Measurements from ENCODE around the gene CNGA4. TPM values are rescaled to one million over a fixed set of nuclear protein-coding genes. Genes with fewer than 3 reads are reported as not detected.
A peak's percentile ranks its signal among the peaks of the same experiment; 100 is the strongest.

The CNGA4 gene
- total RNA-seq, 4 donors from 2014 or later, result 0.26 to 0.90 (median 0.30) TPM; not detected in 1

DNA sequence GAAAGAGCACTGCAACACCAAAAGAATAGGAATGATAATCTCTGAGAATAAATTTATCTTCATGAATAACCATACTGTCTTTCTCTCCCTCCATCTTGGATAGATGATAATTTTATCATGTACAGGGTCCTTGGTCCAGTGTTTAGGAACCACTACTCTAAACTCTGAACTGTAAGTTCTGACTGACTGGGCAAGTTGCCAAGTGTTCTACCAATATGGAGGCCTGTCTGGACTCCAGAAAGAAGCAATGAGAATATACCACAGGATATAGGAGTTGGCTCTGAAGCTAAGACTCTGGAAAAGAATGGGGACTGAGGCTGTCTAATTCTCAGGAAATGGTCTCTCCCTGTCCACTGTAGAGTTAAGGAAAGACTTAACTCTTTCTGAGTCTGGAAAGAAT, 6.0 kb upstream of the CNGA4 start:
- Histone ChIP-seq H3K27me3 (no peaks in the 10 kb centered on the region), H3K4me1 (peaks cover 0 to 3% of the 10 kb centered on the region in 2 donors), H3K36me3 (no peaks in the 10 kb centered on the region), H3K27ac (no peak overlapping the region), H3K9me3 (no peaks in the 10 kb centered on the region), H3K4me3 (no peak overlapping the region)
- intact Hi-C loops (cut with DNase I; ENCODE audit: low total_unique reads), result no loop called here
- no peak for DNase-seq
- no peak for TF ChIP-seq POLR2A (IDR thresholded peaks at IDR 0.05)
- TF ChIP-seq, protein P1, sequence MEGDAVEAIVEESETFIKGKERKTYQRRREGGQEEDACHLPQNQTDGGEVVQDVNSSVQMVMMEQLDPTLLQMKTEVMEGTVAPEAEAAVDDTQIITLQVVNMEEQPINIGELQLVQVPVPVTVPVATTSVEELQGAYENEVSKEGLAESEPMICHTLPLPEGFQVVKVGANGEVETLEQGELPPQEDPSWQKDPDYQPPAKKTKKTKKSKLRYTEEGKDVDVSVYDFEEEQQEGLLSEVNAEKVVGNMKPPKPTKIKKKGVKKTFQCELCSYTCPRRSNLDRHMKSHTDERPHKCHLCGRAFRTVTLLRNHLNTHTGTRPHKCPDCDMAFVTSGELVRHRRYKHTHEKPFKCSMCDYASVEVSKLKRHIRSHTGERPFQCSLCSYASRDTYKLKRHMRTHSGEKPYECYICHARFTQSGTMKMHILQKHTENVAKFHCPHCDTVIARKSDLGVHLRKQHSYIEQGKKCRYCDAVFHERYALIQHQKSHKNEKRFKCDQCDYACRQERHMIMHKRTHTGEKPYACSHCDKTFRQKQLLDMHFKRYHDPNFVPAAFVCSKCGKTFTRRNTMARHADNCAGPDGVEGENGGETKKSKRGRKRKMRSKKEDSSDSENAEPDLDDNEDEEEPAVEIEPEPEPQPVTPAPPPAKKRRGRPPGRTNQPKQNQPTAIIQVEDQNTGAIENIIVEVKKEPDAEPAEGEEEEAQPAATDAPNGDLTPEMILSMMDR (IDR thresholded peaks at IDR 0.05), result no peak

DNA sequence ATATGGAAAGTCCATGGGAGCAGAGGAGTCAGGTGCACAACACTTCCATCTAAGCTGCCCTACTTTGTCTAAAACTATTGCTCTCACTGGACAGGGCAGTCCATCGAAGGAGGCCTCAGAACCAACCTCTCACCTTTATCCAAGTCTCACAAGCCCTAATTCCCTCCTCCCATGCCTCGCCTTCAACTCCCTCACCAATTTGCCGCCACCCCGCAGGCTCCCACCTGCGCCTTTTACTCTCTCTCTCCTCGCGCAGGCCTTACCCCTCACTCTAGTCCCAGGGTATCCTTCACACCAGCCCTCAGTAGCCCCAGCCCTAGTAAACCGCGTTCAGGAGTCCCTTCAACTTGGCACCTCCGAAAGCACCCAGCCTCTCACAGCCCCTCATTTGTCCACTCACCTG, 4.9 kb upstream of the CNGA4 start:
- Histone ChIP-seq H3K27ac (peak overlapping the region; percentile 69 to 87), H3K4me3 (peak overlapping the region; percentile 65 to 72), H3K27me3 (no peaks in the 10 kb centered on the region), H3K36me3 (no peaks in the 10 kb centered on the region), H3K4me1 (peaks cover 0 to 3% of the 10 kb centered on the region in 2 donors), H3K9me3 (no peaks in the 10 kb centered on the region)
- DNase-seq, result no peak
- intact Hi-C loops (cut with DNase I; ENCODE audit: low total_unique reads), result no loop called here
- TF ChIP-seq, protein P1 (IDR thresholded peaks at IDR 0.05), result no peak
- TF ChIP-seq POLR2A (IDR thresholded peaks at IDR 0.05), result no peak

DNA sequence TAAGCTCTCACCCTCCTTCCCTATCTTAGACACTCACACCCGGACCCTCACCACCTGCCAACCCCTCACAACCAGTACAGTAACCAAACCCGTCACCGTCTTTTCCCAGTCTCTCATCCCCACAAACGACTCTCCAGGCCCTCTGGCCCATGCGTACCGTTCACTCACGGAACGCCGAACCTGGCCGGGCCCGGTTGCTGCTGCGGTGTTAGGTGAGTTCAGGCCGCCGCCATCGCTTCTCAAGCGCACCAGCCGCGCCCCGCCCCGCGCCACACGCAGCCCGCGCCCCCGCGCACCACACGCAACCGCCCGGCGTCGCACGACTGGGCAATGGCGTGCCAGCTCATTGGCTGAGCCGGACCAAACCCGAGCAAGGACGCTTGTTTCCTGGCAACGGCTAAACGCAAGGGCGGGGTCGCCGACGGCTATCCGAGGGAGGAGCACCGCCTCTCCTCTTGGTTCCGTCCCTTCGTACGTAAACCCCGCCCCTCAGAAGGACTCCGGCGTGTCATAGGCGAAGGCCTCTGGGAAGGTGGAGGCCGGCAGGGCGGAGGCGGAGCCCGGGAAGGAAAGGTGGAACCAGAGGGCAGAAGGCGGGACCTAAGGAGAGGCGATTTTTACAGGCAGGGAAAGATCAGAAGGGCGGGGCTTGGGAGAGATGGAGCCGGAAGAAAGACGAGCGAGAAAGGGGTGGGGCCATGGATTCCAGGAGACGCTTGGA, 4.3 kb upstream of the CNGA4 start, which contains the start of gene FHIP1B:
TSS of gene FHIP1B (minus strand) at position 250 of the 721 bp plus-strand sequence. CDS start 10,120 bp downstream, outside the sequence.
- intact Hi-C loops (cut with DNase I; ENCODE audit: low total_unique reads), result no loop called here
- H3K36me3 ChIP-seq, result no peaks in the 10 kb centered on the region
- TF ChIP-seq, protein P1 (IDR thresholded peaks at IDR 0.05), result no peak
- TF ChIP-seq POLR2A (IDR thresholded peaks at IDR 0.05), result peak; percentile 33 to 72
- DNase-seq, result peak; percentile 99 to 100
- peak within 1 kb of the TSS; percentile 73 to 90 for H3K27ac ChIP-seq
- H3K9me3 ChIP-seq, result no peaks in the 10 kb centered on the region
- peak within 1 kb of the TSS; percentile 71 to 72 for H3K4me3 ChIP-seq
- peaks cover 0 to 3% of the 10 kb centered on the region in 2 donors for H3K4me1 ChIP-seq
- no peaks in the 10 kb centered on the region for H3K27me3 ChIP-seq

DNA sequence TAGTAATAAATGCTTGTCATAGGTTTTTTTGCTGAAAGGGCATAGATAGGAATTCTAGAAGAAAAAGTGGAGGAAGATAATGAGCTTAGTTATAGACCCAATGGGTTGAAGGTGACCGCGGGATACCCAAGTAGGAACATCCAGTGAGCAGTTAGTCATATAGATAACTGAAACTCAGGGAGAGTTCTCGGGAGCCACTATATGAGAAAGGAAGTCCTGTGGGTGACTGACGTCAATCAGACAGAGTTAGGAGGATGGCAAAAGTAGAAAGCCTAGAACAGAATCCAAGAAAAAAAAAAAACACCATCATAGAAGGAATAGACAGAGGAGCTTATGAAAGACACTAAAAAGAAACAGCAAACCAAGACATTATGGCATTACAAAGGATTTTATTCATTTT, 1.6 kb upstream of the CNGA4 start:
- Histone ChIP-seq H3K4me3 (no peak overlapping the region), H3K27ac (no peak overlapping the region), H3K36me3 (no peaks in the 10 kb centered on the region), H3K4me1 (peaks cover 0 to 3% of the 10 kb centered on the region in 2 donors), H3K27me3 (no peaks in the 10 kb centered on the region), H3K9me3 (no peaks in the 10 kb centered on the region)
- TF ChIP-seq, protein P1 (IDR thresholded peaks at IDR 0.05), result no peak
- no peak for TF ChIP-seq POLR2A (IDR thresholded peaks at IDR 0.05)
- DNase-seq, result no peak
- intact Hi-C loops (cut with DNase I; ENCODE audit: low total_unique reads), result no loop called here

DNA sequence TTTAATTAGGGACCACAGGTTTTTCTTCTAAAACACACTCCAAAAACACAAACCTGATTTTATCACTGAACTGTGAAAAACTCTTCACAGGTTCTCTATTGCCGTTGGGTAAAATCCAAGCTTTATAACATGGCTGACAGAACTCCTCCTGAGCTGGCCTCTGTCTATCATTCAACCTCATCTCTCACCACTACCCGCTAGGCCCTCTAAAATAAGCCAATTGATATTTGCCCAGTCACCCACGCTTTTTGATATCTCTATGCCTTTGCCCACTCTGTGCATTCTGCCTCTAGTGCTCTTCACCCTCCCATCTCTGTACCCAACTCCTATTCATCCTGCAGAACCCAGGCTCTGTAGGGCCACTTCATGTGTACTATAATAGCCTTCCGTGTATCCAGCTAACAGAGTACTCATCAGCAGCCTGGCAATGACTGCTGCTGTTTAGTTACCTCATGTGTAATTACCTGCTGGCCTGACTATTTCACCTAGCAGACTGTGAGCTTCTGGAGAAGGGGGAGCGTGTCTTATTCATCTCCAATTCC, 1.1 kb upstream of the CNGA4 start:
- TF ChIP-seq, protein P1 (IDR thresholded peaks at IDR 0.05), result no peak
- TF ChIP-seq POLR2A (IDR thresholded peaks at IDR 0.05), result no peak
- H3K36me3 ChIP-seq, result no peaks in the 10 kb centered on the region
- no peak overlapping the region for H3K27ac ChIP-seq
- intact Hi-C loops (cut with DNase I; ENCODE audit: low total_unique reads), result no loop called here
- no peak overlapping the region for H3K4me3 ChIP-seq
- H3K4me1 ChIP-seq, result peaks cover 0 to 3% of the 10 kb centered on the region in 2 donors
- H3K9me3 ChIP-seq, result no peaks in the 10 kb centered on the region
- DNase-seq, result no peak
- no peaks in the 10 kb centered on the region for H3K27me3 ChIP-seq

All from uterus (tissue), 4 donors.